Astrocyte of the cerebellum (primary cell): ENCODE data around the gene LMNA.

Source experiments
- DNase-seq: peaks from one replicate; pipeline ENCODE4 v3.0.0-alpha.2; 2011; ENCODE audit warnings: low read depth
- H3K4me3 ChIP-seq: 2 replicates; pipeline ENCODE4 v1.5.1; 2011; ENCODE audit warnings: mild to moderate bottlenecking, low read depth, low read length, moderate library complexity
- CTCF ChIP-seq: IDR thresholded peaks from 2 replicates; pipeline ENCODE4 v1.5.1; 2012; ENCODE audit warnings: low read length, low read depth, moderate library complexity, mild to moderate bottlenecking; ENCODE audit errors: missing control alignments
- in situ Hi-C: cut with HindIII; loops from 2 replicates; pipeline ENCODE4 v1.10.0; 2017; ENCODE audit warnings: low sequenced_read_pairs

LMNA gene

DNA sequence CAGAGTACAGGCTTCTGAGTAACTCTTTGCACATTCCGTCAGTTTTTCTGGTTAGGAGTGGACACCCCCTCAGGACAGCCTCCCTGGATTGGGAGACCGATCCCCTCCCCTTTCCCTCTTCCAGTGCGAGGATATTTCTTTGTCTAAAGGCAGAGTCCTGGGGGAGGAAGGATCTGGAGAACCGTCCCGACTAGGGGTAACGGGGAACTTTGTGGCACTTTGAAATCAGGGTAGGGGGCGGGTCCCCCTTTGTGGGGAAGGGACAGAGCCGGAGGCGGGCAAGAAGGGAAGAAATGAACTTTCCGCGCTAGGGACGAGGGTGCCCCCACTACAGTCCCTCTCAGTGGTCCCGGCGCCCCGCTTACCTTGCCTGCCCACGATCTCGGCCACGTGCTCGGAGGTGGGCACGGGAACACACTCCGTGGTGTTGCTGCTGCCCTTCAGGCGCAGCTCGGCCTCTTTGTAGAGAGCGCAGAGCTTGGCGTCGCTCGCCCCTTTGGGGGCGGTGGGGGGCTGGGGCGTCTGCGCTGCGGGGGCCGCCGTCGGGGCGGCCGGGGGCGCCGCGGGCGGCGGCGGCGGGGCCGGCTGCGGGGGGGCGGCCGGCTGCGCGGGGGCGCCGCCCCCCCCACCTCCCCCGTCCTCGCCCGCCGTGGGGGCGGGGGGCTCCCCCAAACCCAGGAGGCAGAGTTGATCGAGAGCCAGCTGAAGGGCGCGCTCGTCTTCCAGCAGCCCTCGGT is 33.2 kb upstream of the LMNA start:
- DNase-seq: no peak
- in situ Hi-C loops: no loop called here
- TF ChIP-seq CTCF: no peak
- peak overlapping the region; percentile 64 for H3K4me3 ChIP-seq

DNA sequence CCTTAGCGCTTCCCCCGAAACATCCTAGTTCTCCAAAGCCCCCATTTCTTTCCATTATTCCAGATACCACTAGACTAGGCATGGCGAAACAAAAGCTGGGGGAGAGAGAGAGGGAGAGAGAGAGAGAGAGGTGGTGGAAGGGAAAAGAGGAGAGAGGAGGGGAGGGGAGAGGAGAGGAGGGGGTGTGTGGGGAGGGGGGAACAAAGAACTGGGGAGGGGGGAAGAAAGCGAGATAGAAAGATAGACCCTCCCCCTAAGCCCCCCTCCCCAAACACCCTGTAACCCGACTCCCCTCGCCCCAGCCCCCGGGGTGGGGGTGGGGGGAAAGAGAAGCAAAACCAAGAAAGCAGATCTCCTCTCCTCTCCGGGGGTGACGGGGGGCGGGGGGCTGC is 32.6 kb upstream of the LMNA start:
- peak overlapping the region; percentile 64 for H3K4me3 ChIP-seq
- no peak for DNase-seq
- no peak for TF ChIP-seq CTCF
- in situ Hi-C loops: no loop called here

DNA sequence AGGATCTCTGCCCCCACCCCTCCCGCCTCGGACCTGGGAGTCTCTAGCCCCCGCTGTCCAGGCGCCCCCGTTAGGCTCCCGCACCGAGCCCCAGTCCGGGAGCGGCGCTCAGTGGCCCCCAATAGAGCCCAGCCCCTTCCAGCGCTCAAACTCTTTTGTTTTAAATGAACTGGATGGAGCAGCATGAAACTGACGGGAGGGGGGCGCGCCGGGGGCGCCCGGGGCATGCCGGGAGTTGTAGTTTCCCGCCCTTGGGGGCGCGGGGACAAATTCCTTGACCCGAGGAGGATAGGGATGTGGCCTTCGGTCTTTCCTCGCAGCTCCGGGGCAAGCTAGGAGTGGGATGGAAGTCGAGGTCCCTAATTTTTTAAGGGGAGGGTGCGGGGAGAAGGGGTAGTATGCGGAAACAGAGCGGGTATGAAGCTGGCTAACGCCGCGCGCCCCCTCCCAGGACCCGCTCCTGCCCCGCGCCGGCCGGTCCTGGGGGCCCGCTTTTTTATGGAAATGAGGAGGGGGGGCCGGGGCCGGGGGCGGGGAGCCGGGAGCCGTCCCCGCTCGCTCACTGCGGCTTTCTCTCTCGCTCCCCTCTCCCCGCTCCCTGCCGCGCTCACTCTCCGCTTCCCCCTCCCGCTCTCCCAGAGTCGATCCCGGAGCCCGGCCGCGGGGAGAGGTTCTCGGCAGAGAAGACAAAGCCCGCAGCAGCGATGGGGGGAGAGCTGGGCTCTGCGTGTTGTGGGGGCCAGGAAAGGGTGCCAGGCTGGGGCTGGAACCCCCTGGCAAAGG is 32.0 kb upstream of the LMNA start, which contains the start of gene MEX3A:
Gene MEX3A (minus strand): TSS at position 157 of the 783 bp plus-strand sequence. CDS start 467 bp downstream, outside the sequence.
- DNase-seq: no peak
- in situ Hi-C loops: no loop called here
- H3K4me3 ChIP-seq: peak within 1 kb of the TSS; percentile 64
- TF ChIP-seq CTCF: no peak

DNA sequence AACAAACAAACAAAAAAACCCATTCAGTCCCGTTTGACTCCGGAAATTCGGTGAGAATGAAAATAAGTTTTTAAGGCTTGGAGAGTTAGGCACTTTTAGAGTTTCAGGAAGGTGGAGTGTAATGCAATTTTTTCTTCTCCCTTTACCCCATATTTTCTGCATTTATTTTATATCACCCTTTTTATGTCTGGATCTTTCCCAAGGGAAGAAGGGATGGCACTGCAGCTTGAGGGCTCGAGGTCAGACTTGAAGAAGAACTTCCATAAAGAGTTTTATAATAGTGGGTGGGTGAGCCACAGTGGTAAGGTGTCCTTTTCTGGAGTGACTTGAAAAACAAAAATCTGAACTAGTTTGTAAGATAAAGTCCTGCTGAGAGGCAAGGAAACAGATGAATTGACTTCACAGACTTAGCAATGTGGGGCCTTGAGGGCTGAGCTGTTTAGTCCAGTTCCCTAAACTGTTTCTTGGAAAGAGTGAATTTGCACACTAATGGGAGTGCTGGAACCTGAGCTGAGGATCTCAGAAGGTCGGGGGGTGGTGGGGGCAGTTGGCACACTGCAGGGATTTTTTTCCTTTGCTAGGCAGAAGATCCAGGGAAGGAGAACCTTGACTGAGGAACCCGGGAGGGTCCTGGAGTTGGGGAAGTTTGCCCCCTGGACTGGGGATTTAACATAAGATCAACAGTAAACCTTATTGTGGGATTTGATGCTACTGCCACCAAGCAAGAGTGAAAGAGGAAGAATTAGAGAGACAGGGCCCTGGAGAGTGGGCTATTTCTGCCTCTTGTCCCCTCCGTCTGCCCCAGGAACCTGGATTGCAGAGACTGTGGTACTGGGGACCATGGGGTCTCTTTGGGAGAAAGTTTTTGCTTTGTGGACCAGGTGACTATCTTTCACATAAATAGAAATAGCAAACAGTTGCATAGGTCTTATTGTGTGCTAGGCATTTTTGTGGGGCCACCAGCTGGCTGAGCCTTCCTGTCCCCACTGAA is 30.4 kb upstream of the LMNA start:
- no peak for DNase-seq
- TF ChIP-seq CTCF: no peak
- peak overlapping the region; percentile 64 for H3K4me3 ChIP-seq
- in situ Hi-C loops: no loop called here

GRCh38 chr1:156086256-156086662 is 28.3 kb upstream of the LMNA start:
- no peak for TF ChIP-seq CTCF
- in situ Hi-C loops: no loop called here
- H3K4me3 ChIP-seq: no peak overlapping the region
- DNase-seq: peak; percentile 67

GRCh38 chr1:156089704-156090103 is 24.8 kb upstream of the LMNA start:
- no peak for TF ChIP-seq CTCF
- H3K4me3 ChIP-seq: no peak overlapping the region
- DNase-seq: no peak
- in situ Hi-C loops: no loop called here
